ENCODE results near the gene PXMP4.

PXMP4 gene

GRCh38 chr20:33658510-33658909 lies 61.6 kb downstream of the PXMP4 start:
- H3K27me3 ChIP-seq (ENCODE audit: low read depth, low read length): no peaks in the 10 kb centered on the region
- no peak overlapping the region for H3K9ac ChIP-seq (ENCODE audit: low read length)
- TF ChIP-seq EZH2phosphoT487 (IDR thresholded peaks at IDR 0.05; ENCODE audit: low read depth) (no peak), CTCF (IDR thresholded peaks at IDR 0.05; ENCODE audit: low read depth, low read length) (no peak)
- H3K9me3 ChIP-seq (ENCODE audit: insufficient read depth, low read length): no peaks in the 10 kb centered on the region
- no peak overlapping the region for H3K4me3 ChIP-seq (ENCODE audit: low read length)
- no peak overlapping the region for H2AFZ ChIP-seq (ENCODE audit: low read depth, low read length)
- H3K4me1 ChIP-seq (ENCODE audit: low read length): peaks cover 16% of the 10 kb centered on the region
- H3K36me3 ChIP-seq (replicated peaks; ENCODE audit: low read depth, low read length): no peaks in the 10 kb centered on the region
- H3K79me2 ChIP-seq (ENCODE audit: low read length): no peaks in the 10 kb centered on the region
- no peak overlapping the region for H3K4me2 ChIP-seq (ENCODE audit: low read length)
- H4K20me1 ChIP-seq (ENCODE audit: insufficient read depth, low read length): no peaks in the 10 kb centered on the region
- H3K27ac ChIP-seq (ENCODE audit: low read length): no peak overlapping the region

GRCh38 chr20:33657704-33658095 lies 62.4 kb downstream of the PXMP4 start:
- Histone ChIP-seq H3K9ac (ENCODE audit: low read length) (no peak overlapping the region), H3K4me3 (ENCODE audit: low read length) (no peak overlapping the region), H3K27me3 (ENCODE audit: low read depth, low read length) (no peaks in the 10 kb centered on the region), H3K4me2 (ENCODE audit: low read length) (no peak overlapping the region), H3K36me3 (replicated peaks; ENCODE audit: low read depth, low read length) (no peaks in the 10 kb centered on the region), H2AFZ (ENCODE audit: low read depth, low read length) (no peak overlapping the region), H4K20me1 (ENCODE audit: insufficient read depth, low read length) (no peaks in the 10 kb centered on the region), H3K79me2 (ENCODE audit: low read length) (no peaks in the 10 kb centered on the region), H3K9me3 (ENCODE audit: insufficient read depth, low read length) (no peaks in the 10 kb centered on the region), H3K27ac (ENCODE audit: low read length) (no peak overlapping the region), H3K4me1 (ENCODE audit: low read length) (peaks cover 21% of the 10 kb centered on the region)
- TF ChIP-seq CTCF (IDR thresholded peaks at IDR 0.05; ENCODE audit: low read depth, low read length): no peak

GRCh38 chr20:33656783-33657703 lies 63.1 kb downstream of the PXMP4 start:
- Histone ChIP-seq H3K9me3 (ENCODE audit: insufficient read depth, low read length) (no peaks in the 10 kb centered on the region), H3K27me3 (ENCODE audit: low read depth, low read length) (no peaks in the 10 kb centered on the region), H3K27ac (ENCODE audit: low read length) (no peak overlapping the region), H3K4me2 (ENCODE audit: low read length) (no peak overlapping the region), H3K4me3 (ENCODE audit: low read length) (no peak overlapping the region), H3K36me3 (replicated peaks; ENCODE audit: low read depth, low read length) (no peaks in the 10 kb centered on the region), H3K79me2 (ENCODE audit: low read length) (no peaks in the 10 kb centered on the region), H2AFZ (ENCODE audit: low read depth, low read length) (no peak overlapping the region), H3K4me1 (ENCODE audit: low read length) (peaks cover 22% of the 10 kb centered on the region), H4K20me1 (ENCODE audit: insufficient read depth, low read length) (no peaks in the 10 kb centered on the region), H3K9ac (ENCODE audit: low read length) (no peak overlapping the region)
- TF ChIP-seq EZH2phosphoT487 (IDR thresholded peaks at IDR 0.05; ENCODE audit: low read depth): no peak
- no peak for TF ChIP-seq CTCF (IDR thresholded peaks at IDR 0.05; ENCODE audit: low read depth, low read length)

- H3K9ac ChIP-seq (ENCODE audit: low read length): no peak overlapping the region
- TF ChIP-seq CTCF (IDR thresholded peaks at IDR 0.05; ENCODE audit: low read depth, low read length) (no peak), EZH2phosphoT487 (IDR thresholded peaks at IDR 0.05; ENCODE audit: low read depth) (no peak)
- H3K4me3 ChIP-seq (ENCODE audit: low read length): no peak overlapping the region
- H3K4me1 ChIP-seq (ENCODE audit: low read length): peaks cover 30% of the 10 kb centered on the region
- no peak overlapping the region for H3K4me2 ChIP-seq (ENCODE audit: low read length)
- H3K27ac ChIP-seq (ENCODE audit: low read length): no peak overlapping the region
- H4K20me1 ChIP-seq (ENCODE audit: insufficient read depth, low read length): no peaks in the 10 kb centered on the region
- H3K36me3 ChIP-seq (replicated peaks; ENCODE audit: low read depth, low read length): no peaks in the 10 kb centered on the region
- H2AFZ ChIP-seq (ENCODE audit: low read depth, low read length): no peak overlapping the region
- no peaks in the 10 kb centered on the region for H3K9me3 ChIP-seq (ENCODE audit: insufficient read depth, low read length)
- no peaks in the 10 kb centered on the region for H3K79me2 ChIP-seq (ENCODE audit: low read length)
- no peaks in the 10 kb centered on the region for H3K27me3 ChIP-seq (ENCODE audit: low read depth, low read length)
These were observed 63.9 kb downstream of the PXMP4 start for GRCh38 chr20:33656010-33656782.

All from OCI-LY3 (cell line).